SU-DHL-6 (cell line): Measurements from ENCODE around the gene TBC1D22A.

ENCODE experiments used
- CTCF ChIP-seq: fragments of 200-600 bp; sonication (generic); IDR thresholded peaks from one replicate; pipeline ENCODE4 v1.5.1; 2017; ENCODE audit warnings: antibody characterized with exemption, mild to moderate bottlenecking, low read length, moderate library complexity; ENCODE audit not compliant: insufficient read depth, poor library complexity, severe bottlenecking
- EZH2phosphoT487 ChIP-seq: fragments of 200-600 bp; sonication (generic), shearing (Covaris generic); conservative IDR thresholded peaks from 2 replicates; pipeline ENCODE4 v1.6.1; 2018; ENCODE audit warnings: mild to moderate bottlenecking, antibody characterized with exemption, low read length, moderate library complexity, mixed read lengths

GRCh38 chr22:47013861-47014635 is 251.6 kb downstream of the TBC1D22A start:
- TF ChIP-seq CTCF: no peak
- TF ChIP-seq EZH2phosphoT487: no peak
